Measurements from ENCODE around the gene MRPL4. TPM values are rescaled to one million over a fixed set of nuclear protein-coding genes. Genes with fewer than 3 reads are reported as not detected.

MRPL4 gene
- total RNA-seq, 1 experiment from 2014 or later = 112 TPM

- TF ChIP-seq IRF1 (CRISPR knock-in tag; IDR thresholded peaks at IDR 0.05) (no peak), SMAD4 (CRISPR knock-in tag; IDR thresholded peaks at IDR 0.05) (no peak), ARID4B (CRISPR knock-in tag; IDR thresholded peaks at IDR 0.05; ENCODE audit: borderline replicate concordance) (no peak)
Observed at GRCh38 chr19:10292789-10293636, 41.0 kb downstream of the MRPL4 start (continued).

GRCh38 chr19:10293637-10294367 is 41.8 kb downstream of the MRPL4 start:
- Mint-ChIP-seq H3K27ac (no peak overlapping the region), H3K4me3 (peak overlapping the region; percentile 82), H3K27me3 (ENCODE audit: low read depth) (peaks cover 97% of the 10 kb centered on the region), H3K36me3 (no peaks in the 10 kb centered on the region), H3K4me1 (peaks cover 29% of the 10 kb centered on the region), H3K9me3 (no peaks in the 10 kb centered on the region)
- ATAC-seq = no peak
- TF ChIP-seq IRF1 (CRISPR knock-in tag; IDR thresholded peaks at IDR 0.05) (0 out of 2 replicates have a peak, but pooled peaks have one; percentile 43), ERG (CRISPR knock-in tag; IDR thresholded peaks at IDR 0.05) (no peak), NR2C2 (CRISPR knock-in tag; IDR thresholded peaks at IDR 0.05) (0 out of 2 replicates have a peak, but pooled peaks have one; percentile 25)
- CTCF ChIA-PET = interaction anchor here (0.6 to 9.0 kb wide), 5 partner anchors 13 to 122 kb away, joined by 3 to 180 read pairs (median 7); partner anchors contain the start of gene ICAM1
- POLR2A ChIA-PET = no interaction called here
- no peak for DNase-seq (ENCODE audit: low spot score)

GRCh38 chr19:10294368-10294697 is 42.3 kb downstream of the MRPL4 start:
- CTCF ChIA-PET = interaction anchor here (0.6 to 9.0 kb wide), 6 partner anchors 23 to 113 kb away, joined by 3 to 180 read pairs (median 14); partner anchors contain the start of gene ICAM1
- peaks cover 28% of the 10 kb centered on the region for H3K4me1 Mint-ChIP-seq
- H3K4me3 Mint-ChIP-seq = peak overlapping the region; percentile 76; the same call in 1 of the 2 replicates
- DNase-seq (ENCODE audit: low spot score) (peak; percentile 68), ATAC-seq (no peak)
- no peaks in the 10 kb centered on the region for H3K36me3 Mint-ChIP-seq
- no peaks in the 10 kb centered on the region for H3K9me3 Mint-ChIP-seq
- no peak overlapping the region for H3K27ac Mint-ChIP-seq
- POLR2A ChIA-PET = no interaction called here
- peaks cover 97% of the 10 kb centered on the region for H3K27me3 Mint-ChIP-seq (ENCODE audit: low read depth)
- TF ChIP-seq NFE2L1 (CRISPR knock-in tag; IDR thresholded peaks at IDR 0.05) (no peak), NR3C1 (CRISPR knock-in tag; conservative IDR thresholded peaks at IDR 0.05; ENCODE audit: low read depth) (no peak), MXD4 (CRISPR knock-in tag; IDR thresholded peaks at IDR 0.05; ENCODE audit: borderline replicate concordance) (no peak), FOXJ3 (CRISPR knock-in tag; IDR thresholded peaks at IDR 0.05; ENCODE audit: borderline replicate concordance) (no peak), RELA (CRISPR knock-in tag; IDR thresholded peaks at IDR 0.05; ENCODE audit: borderline replicate concordance) (no peak), SMAD4 (CRISPR knock-in tag; IDR thresholded peaks at IDR 0.05) (no peak), ZNF281 (CRISPR knock-in tag; IDR thresholded peaks at IDR 0.05) (no peak), SMAD3 (CRISPR knock-in tag; IDR thresholded peaks at IDR 0.05; ENCODE audit: borderline replicate concordance) (no peak), ATF2 (CRISPR knock-in tag; IDR thresholded peaks at IDR 0.05; ENCODE audit: borderline replicate concordance, low read depth) (no peak), E2F4 (CRISPR knock-in tag; IDR thresholded peaks at IDR 0.05; ENCODE audit: borderline replicate concordance, low read depth) (no peak), MYBL2 (CRISPR knock-in tag; IDR thresholded peaks at IDR 0.05) (no peak)

Measured in WTC11 (cell line).